Glutamatergic neuron (in vitro differentiated cells): ENCODE results near the gene KCNK10. TPM values are rescaled to one million over a fixed set of nuclear protein-coding genes. Genes with fewer than 3 reads are reported as not detected.

Experiments
- DNase-seq: peaks from one replicate; pipeline ENCODE4 v3.0.0; 2022
- H3K27ac Mint-ChIP-seq: one replicate; pipeline ENCODE4 v1.8.0; 2020; ENCODE audit warnings: mild to moderate bottlenecking, mixed read lengths, inconsistent platforms; ENCODE audit not compliant: unreplicated experiment
- H3K27me3 Mint-ChIP-seq: one replicate; pipeline ENCODE4 v1.8.0; 2020; ENCODE audit warnings: mild to moderate bottlenecking, moderate library complexity, mixed read lengths, inconsistent platforms; ENCODE audit not compliant: unreplicated experiment
- H3K36me3 Mint-ChIP-seq: one replicate; pipeline ENCODE4 v1.8.0; 2020; ENCODE audit warnings: mild to moderate bottlenecking, mixed read lengths, inconsistent platforms; ENCODE audit not compliant: unreplicated experiment
- H3K4me1 Mint-ChIP-seq: one replicate; pipeline ENCODE4 v1.8.0; 2020; ENCODE audit warnings: mild to moderate bottlenecking, low read depth, mixed read lengths, inconsistent platforms; ENCODE audit not compliant: unreplicated experiment
- H3K4me3 Mint-ChIP-seq: one replicate; pipeline ENCODE4 v1.8.0; 2020; ENCODE audit warnings: mild to moderate bottlenecking, mixed read lengths, inconsistent platforms; ENCODE audit not compliant: unreplicated experiment
- H3K9me3 Mint-ChIP-seq: one replicate; pipeline ENCODE4 v1.8.0; 2020; ENCODE audit warnings: mild to moderate bottlenecking, moderate library complexity, mixed read lengths, inconsistent platforms; ENCODE audit not compliant: unreplicated experiment
- CTCF ChIP-seq: fragments of 200-600 bp; sonication (generic); IDR thresholded peaks from one replicate; pipeline ENCODE4 v1.5.0; 2021; ENCODE audit not compliant: partially characterized antibody, unreplicated experiment
- total RNA-seq: library from RNA; stranded (reverse); fragmentation: NEBNext Ultra II Directional; extraction: Animal tissue kit (Norgen Biotek cat#: 25700); gene quantifications from one replicate; pipeline ENCODE4 v1.2.1, GENCODE V29; 2021; ENCODE audit not compliant: unreplicated experiment

KCNK10 gene
- total RNA-seq, 1 donor from 2014 or later, result 2.8 TPM

GRCh38 chr14:88143810-88144209, 179.3 kb downstream of the KCNK10 start:
- H3K27me3 Mint-ChIP-seq, result peaks cover 2% of the 10 kb centered on the region

GRCh38 chr14:88142997-88143396, 180.1 kb downstream of the KCNK10 start:
- no peak for TF ChIP-seq CTCF
- Mint-ChIP-seq H3K27me3 (peaks cover 2% of the 10 kb centered on the region), H3K4me3 (no peak overlapping the region), H3K4me1 (peaks cover 1% of the 10 kb centered on the region), H3K36me3 (no peaks in the 10 kb centered on the region), H3K9me3 (no peaks in the 10 kb centered on the region), H3K27ac (no peak overlapping the region)
- no peak for DNase-seq

More at GRCh38 chr14:88143810-88144209, 179.3 kb downstream of the KCNK10 start:
- no peak for TF ChIP-seq CTCF
- Mint-ChIP-seq H3K4me3 (no peak overlapping the region), H3K36me3 (no peaks in the 10 kb centered on the region), H3K9me3 (no peaks in the 10 kb centered on the region), H3K27ac (no peak overlapping the region), H3K4me1 (peaks cover 1% of the 10 kb centered on the region)
- no peak for DNase-seq

GRCh38 chr14:88140874-88141273, 182.2 kb downstream of the KCNK10 start:
- no peak for TF ChIP-seq CTCF
- Mint-ChIP-seq H3K9me3 (no peaks in the 10 kb centered on the region), H3K36me3 (no peaks in the 10 kb centered on the region), H3K4me1 (peaks cover 1% of the 10 kb centered on the region), H3K4me3 (no peak overlapping the region), H3K27ac (no peak overlapping the region), H3K27me3 (peaks cover 5% of the 10 kb centered on the region)
- no peak for DNase-seq

- no peak for DNase-seq
- Mint-ChIP-seq H3K4me1 (no peaks in the 10 kb centered on the region), H3K27ac (no peak overlapping the region), H3K4me3 (no peak overlapping the region), H3K27me3 (peaks cover 3% of the 10 kb centered on the region), H3K36me3 (no peaks in the 10 kb centered on the region), H3K9me3 (no peaks in the 10 kb centered on the region)
- TF ChIP-seq CTCF, result no peak
Observed at GRCh38 chr14:88137327-88137726, 185.7 kb downstream of the KCNK10 start.

Other genes with a start within 250 kb of the KCNK10 start
- gene SPATA7, start 62.4 kb upstream of the KCNK10 start, total RNA-seq, result 17.6 TPM
- 63.0 TPM for gene PTPN21, start 231.7 kb upstream of the KCNK10 start, total RNA-seq
- 59.6 TPM for gene ZC3H14, start 239.8 kb upstream of the KCNK10 start, total RNA-seq